ENCODE data around the gene METTL25B. TPM values are rescaled to one million over a fixed set of nuclear protein-coding genes. Genes with fewer than 3 reads are reported as not detected.

The METTL25B gene
- total and polyA plus RNA-seq, 2 of the 13 experiments (the other 11 are each of a cell fraction or from before 2014, with no cell fraction given) = 11.9 to 24.0 TPM

- no peak for TF ChIP-seq ZNF503 (CRISPR knock-in tag; IDR thresholded peaks at IDR 0.05)
- TF ChIP-seq PHF21A (CRISPR knock-in tag; IDR thresholded peaks at IDR 0.05) = no peak
- TF ChIP-seq MYC (CRISPR knock-in tag; IDR thresholded peaks at IDR 0.05; ENCODE audit: borderline replicate concordance) = peak; percentile 10; the same call in 1 of the 2 replicates
- 0 out of 2 replicates have a peak, but pooled peaks have one; percentile 28 for TF ChIP-seq ZBTB20 (CRISPR knock-in tag; IDR thresholded peaks at IDR 0.05; ENCODE audit: borderline replicate concordance, low read depth)
- no peak for TF ChIP-seq ZBTB2 (CRISPR knock-in tag; IDR thresholded peaks at IDR 0.05; ENCODE audit: low read depth)
- no peak for TF ChIP-seq ONECUT2 (CRISPR knock-in tag; IDR thresholded peaks at IDR 0.05)
- TF ChIP-seq NFKB2 (CRISPR knock-in tag; IDR thresholded peaks at IDR 0.05; ENCODE audit: borderline replicate concordance) = no peak
- no peak for TF ChIP-seq JUNB (CRISPR knock-in tag; IDR thresholded peaks at IDR 0.05; ENCODE audit: borderline replicate concordance)
- TF ChIP-seq PHF5A (CRISPR knock-in tag; IDR thresholded peaks at IDR 0.05; ENCODE audit: low read depth, unreplicated experiment) = no peak
- no peak; the same call in 1 of the 2 replicates for TF ChIP-seq ZNF556 (CRISPR knock-in tag; IDR thresholded peaks at IDR 0.05; ENCODE audit: borderline replicate concordance)
- TF ChIP-seq MTA3 (CRISPR knock-in tag; IDR thresholded peaks at IDR 0.05) = no peak
- TF ChIP-seq PRDM15 (CRISPR knock-in tag; IDR thresholded peaks at IDR 0.05) = 0 out of 2 replicates have a peak, but pooled peaks have one; percentile 47
- no peak for TF ChIP-seq JARID2 (CRISPR knock-in tag; IDR thresholded peaks at IDR 0.05; ENCODE audit: insufficient replicate concordance)
- peak; percentile 83 for TF ChIP-seq SIX4 (CRISPR knock-in tag; IDR thresholded peaks at IDR 0.05)
- no peak for TF ChIP-seq ZNF672 (CRISPR knock-in tag; IDR thresholded peaks at IDR 0.05)
- TF ChIP-seq HHEX (CRISPR knock-in tag; IDR thresholded peaks at IDR 0.05) = no peak
- 0 out of 2 replicates have a peak, but pooled peaks have one; percentile 28 for TF ChIP-seq ZBTB25 (CRISPR knock-in tag; IDR thresholded peaks at IDR 0.05)
- no peak for TF ChIP-seq HMG20B (CRISPR knock-in tag; conservative IDR thresholded peaks at IDR 0.05)
- 0 out of 2 replicates have a peak, but pooled peaks have one; percentile 42 for TF ChIP-seq HIVEP1 (CRISPR knock-in tag; IDR thresholded peaks at IDR 0.05)
- TF ChIP-seq ZNF362 (CRISPR knock-in tag; IDR thresholded peaks at IDR 0.05; ENCODE audit: borderline replicate concordance) = no peak
These were observed 562 bp downstream of the METTL25B start, which contains the start of gene ISG20L2 (continued) for GRCh38 chr1:156728599-156729462.

All from HepG2 (cell line).